Mammary epithelial cell (primary cell): ENCODE results near the gene APOBEC3A.
"Not testable (repeated sequence)": the region's sequence is repeated elsewhere in the genome, so short reads cannot be mapped to it uniquely, and the experiment has no call there.

ENCODE experiments used
- EZH2 ChIP-seq: IDR thresholded peaks from 2 replicates; pipeline ENCODE4 v1.6.1; 2012; ENCODE audit warnings: low read length, inconsistent platforms, borderline replicate concordance
- TF ChIP-seq, protein P1 (sequence below), 2 donors: IDR thresholded peaks in 1 of 2; conservative IDR thresholded peaks in 1 of 2; 2 replicates each; pipeline ENCODE4 v1.5.1; 2011 to 2012; ENCODE audit warnings: inconsistent platforms in 2 of 2, low read length in 2 of 2, mild to moderate bottlenecking in 2 of 2, control low read depth in 1 of 2, low read depth in 1 of 2; ENCODE audit not compliant: insufficient read depth in 1 of 2; ENCODE audit errors: extremely low read depth in 1 of 2

GRCh38 chr22:38980587-38980986, 23.2 kb downstream of the APOBEC3A start:
- TF ChIP-seq, protein P1, sequence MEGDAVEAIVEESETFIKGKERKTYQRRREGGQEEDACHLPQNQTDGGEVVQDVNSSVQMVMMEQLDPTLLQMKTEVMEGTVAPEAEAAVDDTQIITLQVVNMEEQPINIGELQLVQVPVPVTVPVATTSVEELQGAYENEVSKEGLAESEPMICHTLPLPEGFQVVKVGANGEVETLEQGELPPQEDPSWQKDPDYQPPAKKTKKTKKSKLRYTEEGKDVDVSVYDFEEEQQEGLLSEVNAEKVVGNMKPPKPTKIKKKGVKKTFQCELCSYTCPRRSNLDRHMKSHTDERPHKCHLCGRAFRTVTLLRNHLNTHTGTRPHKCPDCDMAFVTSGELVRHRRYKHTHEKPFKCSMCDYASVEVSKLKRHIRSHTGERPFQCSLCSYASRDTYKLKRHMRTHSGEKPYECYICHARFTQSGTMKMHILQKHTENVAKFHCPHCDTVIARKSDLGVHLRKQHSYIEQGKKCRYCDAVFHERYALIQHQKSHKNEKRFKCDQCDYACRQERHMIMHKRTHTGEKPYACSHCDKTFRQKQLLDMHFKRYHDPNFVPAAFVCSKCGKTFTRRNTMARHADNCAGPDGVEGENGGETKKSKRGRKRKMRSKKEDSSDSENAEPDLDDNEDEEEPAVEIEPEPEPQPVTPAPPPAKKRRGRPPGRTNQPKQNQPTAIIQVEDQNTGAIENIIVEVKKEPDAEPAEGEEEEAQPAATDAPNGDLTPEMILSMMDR (conservative IDR thresholded peaks at IDR 0.05 in 1 of 2, IDR thresholded peaks at IDR 0.05 in 1 of 2; ENCODE audit: extremely low read depth in 1 of 2, insufficient read depth in 1 of 2, low read depth in 1 of 2, low read length in 2 of 2), result not testable (repeated sequence)
- not testable (repeated sequence) for TF ChIP-seq EZH2
